Articular chondrocyte of knee joint (primary cell): Measurements from ENCODE around the gene BTBD2. TPM values are rescaled to one million over a fixed set of nuclear protein-coding genes. Genes with fewer than 3 reads are reported as not detected.

Source experiments
- small RNA-seq: library from RNA; depleted of rRNA; stranded (forward); fragments of <200 nt; gene quantifications from one replicate; pipeline ENCODE3, GENCODE V24; 2012
- total RNA-seq: library from RNA; depleted of rRNA; stranded (reverse); fragments of >200 nt; gene quantifications from 2 replicates; pipeline ENCODE4 v1.2.3, GENCODE V29; 2012

BTBD2 gene
- total RNA-seq = 47.0 and 55.0 TPM in 2 replicates

DNA sequence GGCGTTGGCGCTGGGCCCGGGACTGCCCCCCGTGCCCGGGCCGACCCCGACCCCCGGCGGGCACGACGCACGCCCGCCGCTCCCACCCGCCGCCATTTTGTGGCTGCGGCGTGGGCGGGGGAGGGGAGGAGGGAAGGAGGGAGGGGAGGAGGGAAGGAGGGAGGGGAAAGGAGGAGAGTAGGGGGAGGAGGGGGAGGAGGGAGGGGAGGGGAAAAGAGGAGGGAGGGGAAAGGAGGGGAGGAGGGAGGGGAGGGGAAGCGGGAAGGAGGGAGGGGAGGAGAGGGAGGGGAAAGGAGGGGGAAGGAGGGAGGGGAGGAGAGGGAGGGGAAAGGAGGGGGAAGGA is at the start of gene BTBD2:
TSS of gene BTBD2 (minus strand) at position 107 of the 343 bp plus-strand sequence. CDS start at position 96, 11 bp downstream.

DNA sequence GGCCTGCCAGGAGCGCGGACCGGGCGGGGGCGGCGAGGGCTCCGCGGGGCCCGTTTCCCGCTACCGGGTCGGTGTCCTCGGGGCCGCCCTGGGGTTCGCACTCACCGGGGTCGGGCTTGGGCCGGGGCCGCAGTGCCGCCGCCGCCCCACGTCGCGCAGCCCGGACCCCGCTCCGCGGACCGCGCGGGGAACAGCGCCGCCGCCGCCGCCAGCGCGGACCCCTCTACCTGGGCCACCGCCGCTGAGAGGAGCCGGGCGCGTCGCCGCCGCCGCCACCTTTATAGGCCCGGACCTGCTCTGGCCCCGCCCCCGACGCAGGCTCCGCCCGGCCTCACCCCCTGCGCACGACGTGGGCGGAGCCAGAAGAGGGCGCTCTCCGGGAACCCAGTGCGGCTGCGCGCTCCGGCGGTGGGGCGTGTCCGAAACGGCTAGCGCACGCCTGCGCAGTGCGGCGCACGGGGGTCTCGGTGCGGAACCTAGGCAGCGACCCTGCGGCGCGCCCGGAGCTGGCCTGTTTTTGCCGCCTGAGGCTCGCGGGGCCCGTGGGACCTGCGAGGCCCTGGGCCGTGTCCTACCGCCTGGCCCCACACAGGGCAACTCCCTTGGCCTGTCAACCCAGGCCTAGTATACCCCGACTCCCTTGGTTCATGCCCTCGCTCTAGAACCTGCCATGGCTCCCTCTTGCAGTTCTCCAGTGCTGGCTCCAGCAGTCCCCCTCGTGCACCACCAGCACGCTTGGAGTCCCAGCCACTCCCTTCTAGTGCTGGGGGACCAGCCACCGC is 35.7 kb upstream of the BTBD2 start, which contains the start of gene MKNK2:
TSS of gene MKNK2 (minus strand) at position 254 of the 782 bp plus-strand sequence. CDS start 393 bp downstream, outside the sequence.

GRCh38 chr19:1941146-1942077 is 74.1 kb downstream of the BTBD2 start, which contains the start of gene CSNK1G2:
Gene CSNK1G2 (plus strand): TSS chr19:1941172. CDS start chr19:1969773, 28,601 bp downstream.

Small RNAs within 50 kb of the gene (small RNA-seq; reads per million reads assigned to genes)
- gene AC007136.1 = not detected

Other genes with a start within 250 kb of the BTBD2 start
- gene ATP8B3, start 203.4 kb downstream of the BTBD2 start, total RNA-seq = 3.5 and 3.8 TPM in 2 replicates
- 6.5 and 6.6 TPM in 2 replicates for gene REXO1, start 167.2 kb downstream of the BTBD2 start, total RNA-seq
- gene KLF16, start 152.1 kb downstream of the BTBD2 start, total RNA-seq = 3.5 and 4.6 TPM in 2 replicates
- 45.9 and 46.7 TPM in 2 replicates for gene ABHD17A, start 130.2 kb downstream of the BTBD2 start, total RNA-seq
- 1.6 and 2.7 TPM in 2 replicates for gene ADAT3, start 110.3 kb downstream of the BTBD2 start, total RNA-seq
- 46.1 and 47.8 TPM in 2 replicates for gene SCAMP4, start 110.3 kb downstream of the BTBD2 start, total RNA-seq
- gene CSNK1G2, start 74.5 kb downstream of the BTBD2 start, total RNA-seq = 37.7 and 39.9 TPM in 2 replicates
- gene MKNK2, start 35.5 kb upstream of the BTBD2 start, total RNA-seq = 41.4 and 53.4 TPM in 2 replicates
- 22.6 and 22.9 TPM in 2 replicates for gene MOB3A, start 80.6 kb upstream of the BTBD2 start, total RNA-seq
- 0.43 and 0.78 TPM in 2 replicates for gene IZUMO4, start 81.2 kb upstream of the BTBD2 start, total RNA-seq
- 85.0 and 97.7 TPM in 2 replicates for gene AP3D1, start 135.9 kb upstream of the BTBD2 start, total RNA-seq
- 5.2 and 5.5 TPM in 2 replicates for gene DOT1L, start 148.2 kb upstream of the BTBD2 start, total RNA-seq
- 22.7 TPM in 2 replicates for gene PLEKHJ1, start 220.6 kb upstream of the BTBD2 start, total RNA-seq
- gene SF3A2, start 221.1 kb upstream of the BTBD2 start, total RNA-seq = 18.3 and 20.9 TPM in 2 replicates
- 0.22 and 1.2 TPM in 2 replicates for gene AMH, start 233.6 kb upstream of the BTBD2 start, total RNA-seq
- gene JSRP1, start 240.7 kb upstream of the BTBD2 start, total RNA-seq = not detected in 2 replicates